ENCODE data around the gene MOBP.
"Not testable (repeated sequence)": the region's sequence is repeated elsewhere in the genome, so short reads cannot be mapped to it uniquely, and the experiment has no call there.

The MOBP gene

GRCh38 chr3:39467394-39468107 lies at the start of gene MOBP:
TSS of gene MOBP (plus strand) at chr3:39467680. CDS start at chr3:39502070, 34,390 bp downstream.
- DNase-seq = no peak

GRCh38 chr3:39418556-39419225 lies 48.8 kb upstream of the MOBP start:
- DNase-seq = not testable (repeated sequence)

- no peak for DNase-seq
Measured at GRCh38 chr3:39419742-39420315, 47.7 kb upstream of the MOBP start.

- DNase-seq = no peak
Measured at GRCh38 chr3:39420543-39420942, 46.9 kb upstream of the MOBP start.

GRCh38 chr3:39423436-39423970 lies 44.0 kb upstream of the MOBP start:
- no peak for DNase-seq

- DNase-seq = no peak
Measured at GRCh38 chr3:39426312-39426711, 41.2 kb upstream of the MOBP start.

- DNase-seq = no peak
Measured at GRCh38 chr3:39427506-39427905, 40.0 kb upstream of the MOBP start.

GRCh38 chr3:39428745-39429201 lies 38.7 kb upstream of the MOBP start:
- no peak for DNase-seq

- DNase-seq = no peak
Measured at GRCh38 chr3:39429466-39429865, 38.0 kb upstream of the MOBP start.

- DNase-seq = no peak
Measured at GRCh38 chr3:39432342-39432741, 35.1 kb upstream of the MOBP start.

- DNase-seq = no peak
Measured at GRCh38 chr3:39433642-39434041, 33.8 kb upstream of the MOBP start.

- no peak for DNase-seq
Measured at GRCh38 chr3:39434574-39434973, 32.9 kb upstream of the MOBP start.

- no peak for DNase-seq
Measured at GRCh38 chr3:39435006-39435748, 32.3 kb upstream of the MOBP start.

GRCh38 chr3:39438880-39439279 lies 28.6 kb upstream of the MOBP start:
- no peak for DNase-seq

- no peak for DNase-seq
Measured at GRCh38 chr3:39440316-39440715, 27.2 kb upstream of the MOBP start.

- DNase-seq = no peak
Measured at GRCh38 chr3:39443530-39443929, 23.9 kb upstream of the MOBP start.

GRCh38 chr3:39445927-39446326 lies 21.6 kb upstream of the MOBP start:
- DNase-seq = no peak

- DNase-seq = no peak
Measured at GRCh38 chr3:39446444-39446843, 21.0 kb upstream of the MOBP start.

GRCh38 chr3:39447637-39448483 lies 19.6 kb upstream of the MOBP start:
- DNase-seq = peak; percentile 51

- DNase-seq = no peak
Measured at GRCh38 chr3:39448506-39449233, 18.8 kb upstream of the MOBP start.

- no peak for DNase-seq
Measured at GRCh38 chr3:39449796-39450195, 17.7 kb upstream of the MOBP start.

Data from NCI-H510A (cell line).